Keratinocyte (primary cell): ENCODE results near the gene BMF.

Experiments
- CTCF ChIP-seq, 3 experiments: IDR thresholded peaks in 1 of 3; conservative IDR thresholded peaks in 1 of 3; optimal IDR thresholded peaks in 1 of 3; 2 replicates in 2 of 3; 3 replicates in 1 of 3; pipeline versions ENCODE3 to v1.5.1; 2011; ENCODE audit warnings: low read length in 3 of 3, mild to moderate bottlenecking in 3 of 3, moderate library complexity in 2 of 3, control low read depth in 1 of 3, inconsistent platforms in 1 of 3; ENCODE audit not compliant: insufficient read depth in 2 of 3; ENCODE audit errors: extremely low read depth in 1 of 3
- EZH2 ChIP-seq: IDR thresholded peaks from one replicate; pipeline ENCODE4 v1.6.1; 2012; ENCODE audit warnings: inconsistent platforms, mild to moderate bottlenecking, low read length, moderate library complexity

- TF ChIP-seq CTCF (optimal IDR thresholded peaks at IDR 0.05 in 1 of 3, IDR thresholded peaks at IDR 0.05 in 1 of 3, conservative IDR thresholded peaks at IDR 0.05 in 1 of 3; ENCODE audit: extremely low read depth in 1 of 3, insufficient read depth in 2 of 3, low read length in 3 of 3) = no peak
- no peak for TF ChIP-seq EZH2
Measured at GRCh38 chr15:40136470-40137302, 28.0 kb upstream of the BMF start.
